Cardiac fibroblast (primary cell): ENCODE data around the gene PMPCA.

Experiments
- DNase-seq, 2 donors: peaks; one replicate each; pipeline versions ENCODE4 v3.0.0 to v3.0.0-alpha.2; 2010; ENCODE audit warnings: low read depth in 2 of 2
- H3K4me3 ChIP-seq, 2 donors: replicated peaks in 1 of 2; 1 replicate in 1 of 2; 2 replicates in 1 of 2; pipeline ENCODE4 v1.5.1; 2011; ENCODE audit warnings: low read depth in 2 of 2, low read length in 2 of 2, mild to moderate bottlenecking in 2 of 2, moderate library complexity in 1 of 2
- CTCF ChIP-seq: IDR thresholded peaks from one replicate; pipeline ENCODE4 v1.5.1; 2011; ENCODE audit warnings: low read depth, mild to moderate bottlenecking, low read length, inconsistent platforms

The PMPCA gene

GRCh38 chr9:136447173-136447778 lies 36.8 kb downstream of the PMPCA start:
- TF ChIP-seq CTCF, result no peak
- no peak for DNase-seq
- no peak overlapping the region for H3K4me3 ChIP-seq

- DNase-seq, result no peak
- no peak for TF ChIP-seq CTCF
- H3K4me3 ChIP-seq, result no peak overlapping the region
Measured at GRCh38 chr9:136448655-136449054, 38.2 kb downstream of the PMPCA start.

- no peak overlapping the region for H3K4me3 ChIP-seq
- no peak for TF ChIP-seq CTCF
Measured at GRCh38 chr9:136451221-136451877, 40.9 kb downstream of the PMPCA start.

DNA sequence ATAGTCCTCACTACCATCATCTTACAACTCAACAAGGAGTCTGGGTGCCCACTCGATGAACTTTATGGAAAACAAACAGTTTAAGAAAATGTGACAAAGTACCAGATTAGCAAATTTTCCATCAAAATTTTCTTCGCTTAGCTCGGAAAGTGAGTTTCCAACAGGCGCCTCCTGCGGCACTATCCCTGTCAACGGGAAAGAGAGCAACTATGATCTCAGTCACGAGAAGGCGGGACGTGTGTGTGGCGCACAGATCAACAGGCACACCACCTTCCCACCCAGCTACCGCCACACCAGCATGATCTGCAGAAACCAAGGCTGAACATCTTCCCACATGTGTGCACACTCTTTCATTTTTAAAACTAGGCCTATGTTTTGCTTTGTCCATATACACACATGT lies 42.9 kb downstream of the PMPCA start:
- no peak for TF ChIP-seq CTCF
- no peak overlapping the region for H3K4me3 ChIP-seq

More at GRCh38 chr9:136451221-136451877, 40.9 kb downstream of the PMPCA start:
- no peak for DNase-seq

DNA sequence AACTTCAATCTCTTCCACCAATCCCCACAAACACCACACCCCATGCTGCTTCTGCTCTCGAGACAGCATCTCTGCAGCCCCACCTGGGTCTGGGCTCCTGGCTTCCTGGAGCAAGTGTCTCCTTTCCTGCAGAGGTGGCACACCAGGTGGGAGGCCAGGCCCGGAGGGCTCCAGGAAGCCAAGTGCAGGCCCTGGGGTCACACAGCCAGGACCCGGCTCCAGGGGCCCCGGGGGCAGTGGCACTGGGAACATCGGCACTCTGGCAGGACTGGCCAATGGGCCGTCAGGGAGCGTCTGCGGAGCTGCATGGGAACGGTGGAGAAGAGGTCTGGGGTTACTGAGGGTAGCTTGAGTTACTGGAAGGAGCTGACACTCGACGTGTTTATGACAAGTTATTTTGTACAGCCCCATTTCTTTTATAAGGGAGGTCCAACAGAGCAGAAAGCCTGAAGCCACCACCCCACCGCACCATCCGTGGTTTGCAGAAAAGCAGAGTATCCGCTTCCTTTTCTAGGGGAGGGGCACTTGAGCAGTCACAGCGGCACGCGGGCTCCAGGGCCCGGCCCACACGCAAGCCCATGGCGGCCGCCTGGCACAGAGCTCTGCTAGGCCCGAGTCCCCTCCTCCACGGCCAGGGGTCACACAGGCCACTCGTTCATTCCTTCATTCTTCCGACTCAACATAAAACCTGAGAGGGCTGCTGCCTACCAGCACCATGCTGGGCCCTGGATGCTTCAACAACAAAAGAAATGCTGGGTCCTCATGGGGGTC lies 43.8 kb downstream of the PMPCA start:
- H3K4me3 ChIP-seq, result no peak overlapping the region
- TF ChIP-seq CTCF, result no peak
- no peak for DNase-seq

More for the DNA sequence above, 42.9 kb downstream of the PMPCA start:
- no peak for DNase-seq

GRCh38 chr9:136455043-136456002 lies 44.9 kb downstream of the PMPCA start:
- no peak overlapping the region for H3K4me3 ChIP-seq
- no peak for DNase-seq

More at GRCh38 chr9:136455043-136456002, 44.9 kb downstream of the PMPCA start:
- no peak for TF ChIP-seq CTCF
